Esophagus (tissue), 2 donors: ENCODE results near the gene STRA6. TPM values are rescaled to one million over a fixed set of nuclear protein-coding genes. Genes with fewer than 3 reads are reported as not detected.

Experiments used
- H3K27ac ChIP-seq, 2 donors: one replicate each; pipeline ENCODE4 v1.5.1; 2013; ENCODE audit warnings: low read depth in 2 of 2, mild to moderate bottlenecking in 2 of 2, inconsistent platforms in 1 of 2, low read length in 1 of 2, moderate library complexity in 1 of 2
- H3K27me3 ChIP-seq, 2 donors: one replicate each; pipeline ENCODE4 v1.6.1; 2013; ENCODE audit warnings: low read length in 2 of 2, control low read depth in 1 of 2, mild to moderate bottlenecking in 1 of 2; ENCODE audit not compliant: insufficient read depth in 2 of 2, control insufficient read depth in 1 of 2
- H3K36me3 ChIP-seq, 2 donors: one replicate each; pipeline ENCODE4 v1.6.1; 2013; ENCODE audit warnings: low read length in 1 of 2; ENCODE audit not compliant: control insufficient read depth in 2 of 2, insufficient read depth in 2 of 2
- H3K4me1 ChIP-seq, 2 donors: one replicate each; pipeline ENCODE4 v1.6.1; 2013; ENCODE audit warnings: low read length in 1 of 2; ENCODE audit not compliant: control insufficient read depth in 2 of 2, insufficient read depth in 2 of 2
- H3K4me3 ChIP-seq, 2 donors: one replicate each; pipeline ENCODE4 v1.5.1; 2013; ENCODE audit warnings: low read length in 2 of 2, mild to moderate bottlenecking in 2 of 2, low read depth in 1 of 2, moderate library complexity in 1 of 2
- H3K9me3 ChIP-seq, 2 donors: one replicate each; pipeline ENCODE4 v1.6.1; 2013; ENCODE audit warnings: mild to moderate bottlenecking in 2 of 2, low read depth in 1 of 2, low read length in 1 of 2, moderate library complexity in 1 of 2; ENCODE audit not compliant: control insufficient read depth in 2 of 2, insufficient read depth in 1 of 2
- WGBS, 2 donors: extraction: QIAGEN DNeasy Blood & Tissue Kit; methylation state at CpG; one replicate each; pipeline ENCODE4 v1.1.7; 2013; 5-methylcytosine and 5-hydroxymethylcytosine counted together
- polyA plus RNA-seq, 2 donors: library from polyadenylated mRNA; stranded (reverse); fragments of 200-250 nt; gene quantifications; one replicate each; pipeline ENCODE4 v1.2.3, GENCODE V29; 2013
- donor health status: healthy with polysubstance abuse.
- donor health status: Bipolar disorder and iron deficiency.

Gene STRA6
- polyA plus RNA-seq, 2 donors: 0.65 to 0.79 TPM

DNA sequence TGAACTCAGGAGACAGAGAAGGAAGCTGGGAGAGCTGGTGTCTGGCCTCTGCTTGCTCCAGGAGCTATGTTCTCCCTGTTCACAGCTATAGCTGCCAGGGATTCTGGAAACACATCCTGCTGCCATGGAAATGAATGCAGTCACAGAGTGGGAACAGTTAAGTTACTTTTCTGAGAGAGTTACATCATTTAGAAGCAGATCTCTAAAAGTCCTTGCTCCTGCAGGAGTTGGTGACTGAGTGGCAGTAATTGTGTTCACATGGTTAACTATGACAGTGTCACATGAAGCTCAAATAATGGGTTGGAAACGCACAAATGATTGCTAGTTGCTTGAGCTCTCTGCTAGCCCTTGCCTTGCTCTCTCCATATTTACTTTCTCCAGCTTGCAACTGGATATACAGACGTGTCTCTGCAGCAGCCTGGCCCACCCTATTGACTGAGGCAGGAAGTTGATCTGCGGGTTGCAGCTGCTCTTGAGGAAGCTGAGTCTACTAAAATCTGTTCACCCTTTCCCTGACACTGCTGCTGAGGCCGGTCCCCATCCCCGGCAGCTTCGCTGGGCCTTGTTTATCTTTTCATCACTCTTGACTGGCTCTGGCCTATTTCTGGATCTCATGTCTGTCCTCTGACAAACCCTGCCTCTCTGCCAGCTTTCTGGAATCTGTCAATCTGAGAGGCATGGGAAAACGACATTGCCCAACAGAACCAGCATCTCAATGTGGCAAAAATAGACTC, 45.7 kb downstream of the STRA6 start:
- 26 to 28% methylated on average over 7 of the region's 7 CpGs for WGBS, 2 donors
- H3K27ac ChIP-seq: no peak overlapping the region

GRCh38 chr15:74155766-74156417, 46.7 kb downstream of the STRA6 start:
- no peaks in the 10 kb centered on the region for H3K36me3 ChIP-seq
- no peak overlapping the region for H3K27ac ChIP-seq
- H3K4me3 ChIP-seq: no peak overlapping the region
- no peaks in the 10 kb centered on the region for H3K27me3 ChIP-seq
- no peaks in the 10 kb centered on the region for H3K9me3 ChIP-seq
- 70 to 74% methylated on average over 14 of the region's 14 CpGs for WGBS, 2 donors
- H3K4me1 ChIP-seq: peaks cover 0 to 2% of the 10 kb centered on the region in 2 donors

More for the DNA sequence above, 45.7 kb downstream of the STRA6 start:
- H3K27me3 ChIP-seq: no peaks in the 10 kb centered on the region
- H3K36me3 ChIP-seq: no peaks in the 10 kb centered on the region
- H3K4me1 ChIP-seq: peaks cover 0 to 2% of the 10 kb centered on the region in 2 donors
- no peak overlapping the region for H3K4me3 ChIP-seq
- no peaks in the 10 kb centered on the region for H3K9me3 ChIP-seq

GRCh38 chr15:74147051-74147450, 55.5 kb downstream of the STRA6 start:
- Histone ChIP-seq H3K36me3 (no peaks in the 10 kb centered on the region), H3K4me1 (no peaks in the 10 kb centered on the region), H3K27me3 (no peaks in the 10 kb centered on the region), H3K4me3 (no peak overlapping the region), H3K9me3 (no peaks in the 10 kb centered on the region), H3K27ac (no peak overlapping the region)
- WGBS, 2 donors: 53 to 59% methylated on average over 2 of the region's 2 CpGs

- H3K9me3 ChIP-seq: no peaks in the 10 kb centered on the region
- H3K4me3 ChIP-seq: no peak overlapping the region
- no peak overlapping the region for H3K27ac ChIP-seq
- H3K4me1 ChIP-seq: no peaks in the 10 kb centered on the region
- WGBS, 2 donors: 91 to 97% methylated on average over 1 of the region's 1 CpG
- H3K36me3 ChIP-seq: no peaks in the 10 kb centered on the region
- H3K27me3 ChIP-seq: no peaks in the 10 kb centered on the region
Observed at GRCh38 chr15:74146277-74146800, 56.2 kb downstream of the STRA6 start.

- Histone ChIP-seq H3K4me3 (no peak overlapping the region), H3K36me3 (no peaks in the 10 kb centered on the region), H3K9me3 (no peaks in the 10 kb centered on the region), H3K27me3 (no peaks in the 10 kb centered on the region), H3K27ac (no peak overlapping the region), H3K4me1 (no peaks in the 10 kb centered on the region)
- 68 to 72% methylated on average over 6 of the region's 6 CpGs for WGBS, 2 donors
Observed at GRCh38 chr15:74144153-74144775, 58.3 kb downstream of the STRA6 start.

- Histone ChIP-seq H3K27me3 (peaks cover 4 to 6% of the 10 kb centered on the region in 2 donors), H3K9me3 (no peaks in the 10 kb centered on the region), H3K4me3 (no peak overlapping the region), H3K4me1 (no peaks in the 10 kb centered on the region), H3K27ac (no peak overlapping the region), H3K36me3 (no peaks in the 10 kb centered on the region)
- WGBS, 2 donors: 96 to 100% methylated on average over 1 of the region's 1 CpG
Observed at GRCh38 chr15:74141591-74141990, 61.0 kb downstream of the STRA6 start.

- H3K27me3 ChIP-seq: peaks cover 9 to 10% of the 10 kb centered on the region in 2 donors
- 76 to 86% methylated on average over 4 of the region's 4 CpGs for WGBS, 2 donors
Observed at GRCh38 chr15:74138642-74139041, 63.9 kb downstream of the STRA6 start.

GRCh38 chr15:74137537-74137894, 65.1 kb downstream of the STRA6 start:
- H3K9me3 ChIP-seq: peaks cover 0 to 7% of the 10 kb centered on the region in 2 donors
- H3K36me3 ChIP-seq: no peaks in the 10 kb centered on the region
- no peak overlapping the region for H3K27ac ChIP-seq
- H3K27me3 ChIP-seq: peaks cover 9 to 17% of the 10 kb centered on the region in 2 donors
- no peak overlapping the region for H3K4me3 ChIP-seq
- H3K4me1 ChIP-seq: peaks cover 2 to 3% of the 10 kb centered on the region in 2 donors
- 58 to 69% methylated on average over 2 of the region's 2 CpGs for WGBS, 2 donors

More at GRCh38 chr15:74138642-74139041, 63.9 kb downstream of the STRA6 start:
- H3K36me3 ChIP-seq: no peaks in the 10 kb centered on the region
- H3K4me1 ChIP-seq: peaks cover 0 to 2% of the 10 kb centered on the region in 2 donors
- H3K9me3 ChIP-seq: no peaks in the 10 kb centered on the region
- no peak overlapping the region for H3K27ac ChIP-seq
- no peak overlapping the region for H3K4me3 ChIP-seq

DNA sequence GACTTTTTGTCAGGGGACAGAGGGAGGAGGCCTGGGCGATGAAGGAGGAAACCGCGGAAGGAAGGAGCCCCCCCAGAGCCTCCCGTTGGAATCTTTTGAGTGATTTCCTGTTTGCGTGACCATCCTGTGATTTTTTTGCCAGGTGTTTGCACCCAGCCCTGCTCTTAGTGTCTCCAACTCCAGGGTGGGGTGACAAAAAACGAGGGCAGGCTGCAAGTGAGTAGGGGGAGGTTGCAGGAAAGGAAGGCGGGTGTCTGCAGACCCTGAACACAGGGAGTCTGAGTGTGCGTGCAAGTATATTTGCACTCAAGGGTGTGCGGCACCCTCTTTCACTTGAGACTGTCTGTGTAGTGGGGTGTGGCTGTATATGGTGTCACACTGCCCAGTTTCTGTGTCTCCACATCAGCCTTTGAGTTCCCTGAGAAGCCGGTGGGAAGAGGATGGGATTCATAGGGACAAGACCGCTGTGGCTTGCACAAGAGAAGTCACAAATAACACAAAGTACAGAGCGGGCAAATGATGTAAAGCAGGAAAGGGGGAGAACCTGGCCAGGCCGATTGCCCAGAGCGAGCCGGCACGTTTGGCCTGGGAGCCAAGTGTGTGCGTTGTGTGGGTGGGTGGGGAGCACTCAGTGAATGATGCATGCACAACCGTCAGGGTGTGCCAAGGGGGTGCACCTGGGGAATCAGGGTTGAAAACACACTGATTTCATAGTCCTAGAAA, 65.6 kb downstream of the STRA6 start:
- H3K4me3 ChIP-seq: peak overlapping the region in 1 of 2 donors; percentile 24
- WGBS, 2 donors: 12 to 20% methylated on average over 18 of the region's 18 CpGs
- H3K4me1 ChIP-seq: peaks cover 2 to 3% of the 10 kb centered on the region in 2 donors
- H3K27me3 ChIP-seq: peaks cover 14 to 17% of the 10 kb centered on the region in 2 donors
- no peaks in the 10 kb centered on the region for H3K36me3 ChIP-seq
- H3K27ac ChIP-seq: no peak overlapping the region
- H3K9me3 ChIP-seq: peaks cover 0 to 7% of the 10 kb centered on the region in 2 donors
